A549 (cell line): ENCODE measurements around the gene COX19. TPM values are rescaled to one million over a fixed set of nuclear protein-coding genes. Genes with fewer than 3 reads are reported as not detected.

Source experiments
- ATAC-seq, 2 experiments: fragments of 200-7000 bp in 1 of 2; fragments of >200 bp in 1 of 2; cut with Nextera tagmentation in 1 of 2; cut with Tn5 transposase in 1 of 2; 3 replicates each; pipeline versions ENCODE4 v1.8.0 to v1.9.1; 2018 to 2020; ENCODE audit warnings: mild to moderate bottlenecking in 1 of 2, moderate library complexity in 1 of 2
- CTCF ChIA-PET: fragments of 300-600 bp; sonication (Branson Sonifier 250); formaldehyde crosslinking; extraction: SDS; loops from one replicate; lab custom pipeline; 2021; ENCODE audit warnings: antibody characterized with exemption, inconsistent platforms; lab: Yijun Ruan, JAX
- POLR2A ChIA-PET: fragments of 350-600 bp; formaldehyde crosslinking; extraction: SDS; loops from one replicate; lab custom pipeline; 2021; ENCODE audit warnings: antibody characterized with exemption, inconsistent platforms; lab: Yijun Ruan, JAX
- DNase-seq, 2 experiments: peaks; one replicate each; pipeline versions ENCODE4 v3.0.0 to v3.0.0-alpha.2; 2011 to 2016; ENCODE audit warnings: low read depth in 1 of 2, low spot score in 1 of 2
- FAIRE-seq: peaks from 2 replicates; lab custom pipeline; 2011; peaks lifted over from hg19 to GRCh38; lab: Jason Lieb, UNC
- H3K27ac ChIP-seq, 2 experiments: fragments of >200 bp; sonication (Bioruptor Twin); formaldehyde crosslinking; 3 replicates each; pipeline ENCODE4 v1.5.1; 2016 to 2017
- H3K4me1 ChIP-seq: fragments of >200 bp; sonication (Bioruptor Twin); formaldehyde crosslinking; 3 replicates; pipeline ENCODE4 v1.6.1; 2016
- H3K4me2 ChIP-seq: fragments of >200 bp; sonication (Bioruptor Twin); formaldehyde crosslinking; 3 replicates; pipeline ENCODE4 v1.6.1; 2016
- H3K4me3 ChIP-seq: fragments of >200 bp; sonication (Bioruptor Twin); formaldehyde crosslinking; 3 replicates; pipeline ENCODE4 v1.5.1; 2016
- H3K9me3 ChIP-seq: fragments of >200 bp; sonication (Bioruptor Twin); formaldehyde crosslinking; 3 replicates; pipeline ENCODE4 v1.6.1; 2016
- BCL3 ChIP-seq: fragments of >200 bp; sonication (Bioruptor Twin); formaldehyde crosslinking; IDR thresholded peaks from 3 replicates; pipeline ENCODE4 v1.6.1; 2016
- BHLHE40 ChIP-seq: IDR thresholded peaks from 2 replicates; pipeline ENCODE4 v1.6.1; 2012; ENCODE audit warnings: low read depth, low read length, inconsistent platforms
- CBX2 ChIP-seq: fragments of 200-600 bp; sonication (generic); IDR thresholded peaks from 2 replicates; pipeline ENCODE4 v1.6.1; 2016; ENCODE audit warnings: low read depth, mild to moderate bottlenecking, borderline replicate concordance
- CBX8 ChIP-seq: fragments of 200-600 bp; sonication (generic); IDR thresholded peaks from 2 replicates; pipeline ENCODE4 v1.6.1; 2016
- CEBPB ChIP-seq, 2 experiments: fragments of >200 bp in 1 of 2; sonication (Bioruptor Twin) in 1 of 2; formaldehyde crosslinking in 1 of 2; IDR thresholded peaks; 2 replicates each; pipeline ENCODE4 v1.6.1; 2012 to 2016
- CTCF ChIP-seq: fragments of >200 bp; sonication (Bioruptor Twin); formaldehyde crosslinking; IDR thresholded peaks from 3 replicates; pipeline ENCODE4 v1.5.1; 2016
- GATA3 ChIP-seq: IDR thresholded peaks from 2 replicates; pipeline ENCODE4 v1.6.1; 2012; ENCODE audit warnings: borderline replicate concordance
- HDAC2 ChIP-seq: fragments of 200-600 bp; sonication (generic); IDR thresholded peaks from 2 replicates; pipeline ENCODE4 v1.6.1; 2016
- HES2 ChIP-seq: fragments of >200 bp; sonication (Bioruptor Twin); formaldehyde crosslinking; IDR thresholded peaks from 2 replicates; pipeline ENCODE4 v1.6.1; 2016
- HOXB5 ChIP-seq: fragments of 250-450 bp; sonication (Bioruptor Pico); IDR thresholded peaks from 2 replicates; pipeline ENCODE4 v1.5.0; 2020; ENCODE audit warnings: mild to moderate bottlenecking, moderate library complexity
- JUN ChIP-seq, 2 experiments: fragments of >200 bp; sonication (Bioruptor Twin); formaldehyde crosslinking; IDR thresholded peaks; 2 replicates in 1 of 2; 3 replicates in 1 of 2; pipeline ENCODE4 v1.6.1; 2016 to 2017
- KDM1A ChIP-seq: fragments of 200-600 bp; sonication (generic); IDR thresholded peaks from 2 replicates; pipeline ENCODE4 v1.6.1; 2016; ENCODE audit warnings: low read depth, mild to moderate bottlenecking
- MAX ChIP-seq: IDR thresholded peaks from 2 replicates; pipeline ENCODE4 v1.6.1; 2012
- MAZ ChIP-seq: fragments of 150-350 bp; IDR thresholded peaks from 2 replicates; pipeline ENCODE4 v1.6.1; 2014; ENCODE audit warnings: antibody characterized with exemption, low read depth, low read length, borderline replicate concordance
- NPAS2 ChIP-seq: fragments of 250-450 bp; sonication (Bioruptor Pico); IDR thresholded peaks from 2 replicates; pipeline ENCODE4 v1.8.0; 2022; ENCODE audit warnings: mild to moderate bottlenecking, moderate library complexity, borderline replicate concordance
- NR3C1 ChIP-seq: fragments of >200 bp; sonication (Bioruptor Twin); formaldehyde crosslinking; IDR thresholded peaks from 3 replicates; pipeline ENCODE4 v1.6.1; 2017
- RAD21 ChIP-seq, 2 experiments: fragments of >200 bp in 1 of 2; sonication (Bioruptor Twin) in 1 of 2; formaldehyde crosslinking in 1 of 2; IDR thresholded peaks in 1 of 2; conservative IDR thresholded peaks in 1 of 2; 2 replicates in 1 of 2; 3 replicates in 1 of 2; pipeline ENCODE4 v1.6.1; 2012 to 2018; ENCODE audit warnings: inconsistent platforms in 1 of 2
- RNF2 ChIP-seq: fragments of 200-600 bp; sonication (generic); IDR thresholded peaks from 2 replicates; pipeline ENCODE4 v1.6.1; 2016; ENCODE audit warnings: low read depth, mild to moderate bottlenecking, antibody characterized with exemption, moderate library complexity, borderline replicate concordance
- SMC3 ChIP-seq: fragments of >200 bp; sonication (Bioruptor Twin); formaldehyde crosslinking; IDR thresholded peaks from 3 replicates; pipeline ENCODE4 v1.6.1; 2018; ENCODE audit warnings: inconsistent platforms
- SREBF2 ChIP-seq: fragments of 450-650 bp; IDR thresholded peaks from 2 replicates; pipeline ENCODE4 v1.6.1; 2014; ENCODE audit warnings: mild to moderate bottlenecking, moderate library complexity
- TFCP2L1 ChIP-seq: fragments of 250-450 bp; sonication (Bioruptor Pico); IDR thresholded peaks from 2 replicates; pipeline ENCODE4 v1.5.0; 2021; ENCODE audit warnings: mild to moderate bottlenecking
- WGBS: methylation state at CpG from one replicate; pipeline ENCODE4 v1.1.6; 2017; ENCODE audit errors: missing lambda C conversion rate; 5-methylcytosine and 5-hydroxymethylcytosine counted together
- polyA plus RNA-seq, 4 experiments: library from polyadenylated mRNA; depleted of rRNA in 3 of 4; stranded (reverse); fragments of >200 nt; fragmentation: RNase III in 1 of 4; extraction: RNeasy Plus Mini Kit Qiagen cat#74134 plus additional on column Dnase treatment in 1 of 4; gene quantifications; 2 replicates in 3 of 4; 3 replicates in 1 of 4; pipeline ENCODE4 v1.2.3, GENCODE V29; 2011 to 2017
- TF ChIP-seq, protein P1 (sequence below): IDR thresholded peaks from 2 replicates; pipeline ENCODE4 v1.6.1; 2012; ENCODE audit warnings: low read depth, borderline replicate concordance
- TF ChIP-seq, protein P2 (sequence below): fragments of 250-450 bp; sonication (Bioruptor Pico); IDR thresholded peaks from 2 replicates; pipeline ENCODE4 v1.5.0; 2020; ENCODE audit warnings: low read depth, mild to moderate bottlenecking, moderate library complexity
- TF ChIP-seq, protein P3 (sequence below): IDR thresholded peaks from 2 replicates; pipeline ENCODE4 v1.6.1; 2012

COX19 gene
- polyA plus RNA-seq, 2 of the 4 experiments (the other 2 are of a cell fraction), result 6.2 to 7.6 TPM

DNA sequence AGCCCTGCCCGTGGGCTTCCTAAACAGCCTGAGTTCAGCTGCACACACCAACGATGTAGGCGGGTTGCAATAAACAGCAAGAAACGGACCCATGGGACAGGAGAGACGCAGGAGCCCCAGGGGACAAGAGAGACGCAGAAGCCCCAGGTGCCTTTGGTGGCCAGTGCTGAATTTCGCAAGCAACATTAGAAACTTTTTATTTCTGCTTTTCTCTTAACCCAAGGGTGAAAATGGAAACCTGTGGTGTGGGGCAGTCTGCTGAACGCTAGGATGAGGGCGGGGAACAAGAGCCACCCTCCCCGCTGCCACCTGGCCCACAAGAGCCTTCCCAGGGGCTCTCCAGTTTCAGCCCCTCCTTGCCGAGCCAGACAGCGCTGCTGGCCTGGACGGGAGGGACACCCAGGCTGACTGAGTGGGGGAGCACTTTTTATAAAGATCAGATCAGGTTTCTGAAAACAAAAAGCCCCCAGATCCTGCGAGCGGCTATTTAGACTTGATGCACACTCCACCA, 49.0 kb upstream of the COX19 start (continued):
- TF ChIP-seq CEBPB (IDR thresholded peaks at IDR 0.05) (no peak), MAZ (no peak), RAD21 (conservative IDR thresholded peaks at IDR 0.05 in 1 of 2, IDR thresholded peaks at IDR 0.05 in 1 of 2) (no peak), MAX (no peak), HDAC2 (no peak)

DNA sequence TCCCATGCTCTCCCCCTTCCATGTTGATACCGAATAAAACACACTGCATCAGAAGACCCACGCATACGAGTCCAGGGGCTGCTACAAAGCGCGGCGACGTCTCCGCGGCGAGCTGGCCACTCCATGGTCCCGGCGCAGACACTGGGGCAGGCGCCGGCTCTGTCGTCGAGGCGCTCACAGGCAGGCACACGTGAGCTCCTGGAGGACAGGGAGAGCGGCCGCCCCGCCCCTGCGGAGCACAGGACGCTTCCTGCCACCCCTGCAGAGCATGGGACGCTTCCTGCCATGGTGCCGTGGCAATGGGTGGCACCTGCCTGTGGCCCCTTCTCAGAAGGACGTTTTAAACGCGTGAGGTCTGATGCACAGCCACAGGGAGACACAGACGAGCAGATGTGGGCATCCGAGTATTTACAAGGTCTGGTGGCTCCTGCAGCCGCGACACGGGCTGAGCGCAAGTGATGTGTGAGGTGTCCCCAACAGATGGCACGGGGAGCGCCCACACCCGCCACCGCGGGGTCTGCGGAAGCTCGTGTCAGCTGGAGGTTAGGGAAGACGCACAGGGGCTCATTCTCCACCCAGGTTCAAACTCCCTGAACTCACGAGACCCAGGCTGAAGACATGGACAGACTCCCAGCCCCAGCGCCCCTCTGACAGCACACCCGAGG, 47.6 kb upstream of the COX19 start:
- WGBS, result 94% methylated on average over 35 of the region's 45 CpGs
- H3K4me2 ChIP-seq, result no peak overlapping the region
- DNase-seq (no peak), FAIRE-seq (no peak), ATAC-seq (no peak)
- ChIA-PET POLR2A (no interaction called here), CTCF (interaction anchor here (0.5 to 14.9 kb wide), 5 partner anchors 22 to 160 kb away, joined by 3 to 138 read pairs (median 6); partner anchors contain the start of gene GPR146)
- TF ChIP-seq, protein P1, sequence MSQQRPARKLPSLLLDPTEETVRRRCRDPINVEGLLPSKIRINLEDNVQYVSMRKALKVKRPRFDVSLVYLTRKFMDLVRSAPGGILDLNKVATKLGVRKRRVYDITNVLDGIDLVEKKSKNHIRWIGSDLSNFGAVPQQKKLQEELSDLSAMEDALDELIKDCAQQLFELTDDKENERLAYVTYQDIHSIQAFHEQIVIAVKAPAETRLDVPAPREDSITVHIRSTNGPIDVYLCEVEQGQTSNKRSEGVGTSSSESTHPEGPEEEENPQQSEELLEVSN, result no peak
- TF ChIP-seq NPAS2 (no peak), CTCF (no peak), TFCP2L1 (CRISPR knock-in tag) (no peak), BHLHE40 (no peak), BCL3 (no peak), CBX2 (no peak), KDM1A (no peak), NR3C1 (no peak), CBX8 (no peak)
- no peaks in the 10 kb centered on the region for H3K9me3 ChIP-seq
- peaks cover 4% of the 10 kb centered on the region; the same call in 1 of the 3 replicates for H3K4me1 ChIP-seq
- no peak overlapping the region for H3K4me3 ChIP-seq
- H3K27ac ChIP-seq, result no peak overlapping the region

GRCh38 chr7:1022356-1022755, 47.0 kb upstream of the COX19 start:
- no peak for ATAC-seq
- H3K27ac ChIP-seq, result no peak overlapping the region
- no peak overlapping the region for H3K4me2 ChIP-seq
- WGBS, result 95% methylated on average over 17 of the region's 17 CpGs
- no peaks in the 10 kb centered on the region for H3K9me3 ChIP-seq
- FAIRE-seq, result no peak
- TF ChIP-seq TFCP2L1 (CRISPR knock-in tag) (no peak), CBX8 (no peak), GATA3 (no peak), RNF2 (no peak), CTCF (no peak), HDAC2 (no peak), SMC3 (no peak), HOXB5 (CRISPR knock-in tag) (no peak), HES2 (no peak), CEBPB (IDR thresholded peaks at IDR 0.05) (no peak), SREBF2 (no peak), BHLHE40 (no peak), JUN (IDR thresholded peaks at IDR 0.05) (no peak), MAX (no peak)
- TF ChIP-seq, protein P2, sequence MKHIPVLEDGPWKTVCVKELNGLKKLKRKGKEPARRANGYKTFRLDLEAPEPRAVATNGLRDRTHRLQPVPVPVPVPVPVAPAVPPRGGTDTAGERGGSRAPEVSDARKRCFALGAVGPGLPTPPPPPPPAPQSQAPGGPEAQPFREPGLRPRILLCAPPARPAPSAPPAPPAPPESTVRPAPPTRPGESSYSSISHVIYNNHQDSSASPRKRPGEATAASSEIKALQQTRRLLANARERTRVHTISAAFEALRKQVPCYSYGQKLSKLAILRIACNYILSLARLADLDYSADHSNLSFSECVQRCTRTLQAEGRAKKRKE (CRISPR knock-in tag), result no peak
- TF ChIP-seq, protein P3, sequence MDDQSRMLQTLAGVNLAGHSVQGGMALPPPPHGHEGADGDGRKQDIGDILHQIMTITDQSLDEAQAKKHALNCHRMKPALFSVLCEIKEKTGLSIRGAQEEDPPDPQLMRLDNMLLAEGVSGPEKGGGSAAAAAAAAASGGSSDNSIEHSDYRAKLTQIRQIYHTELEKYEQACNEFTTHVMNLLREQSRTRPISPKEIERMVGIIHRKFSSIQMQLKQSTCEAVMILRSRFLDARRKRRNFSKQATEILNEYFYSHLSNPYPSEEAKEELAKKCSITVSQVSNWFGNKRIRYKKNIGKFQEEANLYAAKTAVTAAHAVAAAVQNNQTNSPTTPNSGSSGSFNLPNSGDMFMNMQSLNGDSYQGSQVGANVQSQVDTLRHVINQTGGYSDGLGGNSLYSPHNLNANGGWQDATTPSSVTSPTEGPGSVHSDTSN, result no peak
- H3K4me3 ChIP-seq, result no peak overlapping the region
- ChIA-PET POLR2A (no interaction called here), CTCF (interaction anchor here (0.8 to 14.9 kb wide), 5 partner anchors 22 to 155 kb away, joined by 3 to 138 read pairs (median 6); partner anchors contain the start of gene GPR146)
- H3K4me1 ChIP-seq, result peaks cover 4% of the 10 kb centered on the region; the same call in 1 of the 3 replicates
- DNase-seq, result no peak
